RWPE1 (cell line): ENCODE measurements around the gene TAF11L4.
"Not testable (repeated sequence)": the region's sequence is repeated elsewhere in the genome, so short reads cannot be mapped to it uniquely, and the experiment has no call there.

Source experiments
- CTCF ChIA-PET: fragments of 350-600 bp; sonication (Branson Sonifier 250); formaldehyde crosslinking; extraction: SDS; loops from one replicate; lab custom pipeline; 2021; lab: Yijun Ruan, JAX
- POLR2A ChIA-PET: fragments of 400-600 bp; formaldehyde crosslinking; extraction: SDS; loops from one replicate; lab custom pipeline; 2020; ENCODE audit warnings: antibody characterized with exemption; ENCODE audit not compliant: low non-redundant PET; lab: Yijun Ruan, JAX
- DNase-seq: peaks from one replicate; pipeline ENCODE4 v3.0.0; 2012; ENCODE audit warnings: low spot score
- H3K27ac ChIP-seq: fragments of 450-650 bp; 2 replicates; pipeline ENCODE4 v1.5.1; 2017
- TF ChIP-seq, protein P1 (sequence below): fragments of 450-650 bp; conservative IDR thresholded peaks from 2 replicates; pipeline ENCODE4 v1.5.1; 2017; ENCODE audit warnings: low read depth, mild to moderate bottlenecking

The TAF11L4 gene

DNA sequence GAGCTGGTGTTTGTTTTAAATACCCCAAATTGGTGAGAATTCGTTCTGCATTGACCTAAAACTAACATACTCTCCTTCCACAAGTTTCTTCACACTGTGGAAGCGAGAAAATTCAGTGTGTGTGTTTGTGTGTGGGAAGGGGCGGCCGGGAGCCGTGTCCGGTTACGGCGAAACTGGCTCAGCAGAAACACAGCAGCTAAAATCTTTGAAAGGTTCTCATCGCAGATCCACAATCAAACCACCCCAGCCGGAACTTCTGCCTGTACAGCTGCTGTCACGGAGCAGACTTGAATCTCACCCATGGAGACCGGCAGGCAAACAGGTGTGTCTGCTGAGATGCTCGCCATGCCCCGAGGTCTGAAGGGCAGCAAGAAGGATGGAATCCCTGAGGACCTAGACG lies at the start of gene TAF11L4:
TSS of gene TAF11L4 (plus strand) at position 301 of the 400 bp plus-strand sequence.
- DNase-seq, CTCF ChIA-PET, POLR2A ChIA-PET, H3K27ac ChIP-seq: not testable (repeated sequence)

DNA sequence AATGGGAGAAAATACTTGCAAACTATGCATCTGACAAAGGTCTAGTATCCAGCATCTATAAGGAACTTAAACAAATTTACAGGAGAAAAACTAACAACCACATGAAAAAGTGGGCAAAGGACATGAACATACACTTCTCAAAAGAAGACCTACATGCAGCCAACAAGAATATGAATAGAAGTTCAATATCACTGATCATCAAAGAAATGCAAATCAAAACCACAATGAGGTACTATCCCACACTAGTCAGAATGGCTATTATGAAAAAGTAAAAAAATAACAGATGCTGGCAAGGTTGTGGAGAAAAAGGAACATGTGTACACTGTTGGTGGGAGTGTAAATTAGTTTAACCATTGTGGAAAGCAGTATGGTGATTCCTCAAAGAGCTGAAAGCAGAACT lies 46.5 kb upstream of the TAF11L4 start:
- CTCF ChIA-PET, H3K27ac ChIP-seq, DNase-seq, POLR2A ChIA-PET: not testable (repeated sequence)

DNA sequence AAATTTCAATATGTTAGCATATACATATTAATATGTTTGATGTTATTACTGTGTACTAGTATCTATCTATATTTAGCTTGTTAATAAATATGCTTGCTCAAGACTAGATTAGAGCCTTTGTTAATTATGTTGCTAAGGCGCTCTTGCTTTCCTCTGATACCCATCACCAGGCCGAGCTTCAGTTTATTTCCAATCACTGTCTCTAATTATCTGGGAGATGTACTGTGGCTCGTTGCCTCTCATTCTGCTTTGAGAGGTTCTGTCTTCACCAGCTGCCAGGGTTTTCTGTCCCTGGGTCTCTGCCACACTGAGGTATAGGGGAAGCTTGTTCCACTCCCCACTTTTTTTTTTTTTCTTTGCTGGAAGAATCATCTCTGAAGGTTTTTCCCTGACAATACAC lies 44.6 kb upstream of the TAF11L4 start:
- DNase-seq: no peak
- CTCF ChIA-PET: no interaction called here
- H3K27ac ChIP-seq: no peak overlapping the region
- TF ChIP-seq, protein P1, sequence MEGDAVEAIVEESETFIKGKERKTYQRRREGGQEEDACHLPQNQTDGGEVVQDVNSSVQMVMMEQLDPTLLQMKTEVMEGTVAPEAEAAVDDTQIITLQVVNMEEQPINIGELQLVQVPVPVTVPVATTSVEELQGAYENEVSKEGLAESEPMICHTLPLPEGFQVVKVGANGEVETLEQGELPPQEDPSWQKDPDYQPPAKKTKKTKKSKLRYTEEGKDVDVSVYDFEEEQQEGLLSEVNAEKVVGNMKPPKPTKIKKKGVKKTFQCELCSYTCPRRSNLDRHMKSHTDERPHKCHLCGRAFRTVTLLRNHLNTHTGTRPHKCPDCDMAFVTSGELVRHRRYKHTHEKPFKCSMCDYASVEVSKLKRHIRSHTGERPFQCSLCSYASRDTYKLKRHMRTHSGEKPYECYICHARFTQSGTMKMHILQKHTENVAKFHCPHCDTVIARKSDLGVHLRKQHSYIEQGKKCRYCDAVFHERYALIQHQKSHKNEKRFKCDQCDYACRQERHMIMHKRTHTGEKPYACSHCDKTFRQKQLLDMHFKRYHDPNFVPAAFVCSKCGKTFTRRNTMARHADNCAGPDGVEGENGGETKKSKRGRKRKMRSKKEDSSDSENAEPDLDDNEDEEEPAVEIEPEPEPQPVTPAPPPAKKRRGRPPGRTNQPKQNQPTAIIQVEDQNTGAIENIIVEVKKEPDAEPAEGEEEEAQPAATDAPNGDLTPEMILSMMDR: no peak
- POLR2A ChIA-PET: no interaction called here

DNA sequence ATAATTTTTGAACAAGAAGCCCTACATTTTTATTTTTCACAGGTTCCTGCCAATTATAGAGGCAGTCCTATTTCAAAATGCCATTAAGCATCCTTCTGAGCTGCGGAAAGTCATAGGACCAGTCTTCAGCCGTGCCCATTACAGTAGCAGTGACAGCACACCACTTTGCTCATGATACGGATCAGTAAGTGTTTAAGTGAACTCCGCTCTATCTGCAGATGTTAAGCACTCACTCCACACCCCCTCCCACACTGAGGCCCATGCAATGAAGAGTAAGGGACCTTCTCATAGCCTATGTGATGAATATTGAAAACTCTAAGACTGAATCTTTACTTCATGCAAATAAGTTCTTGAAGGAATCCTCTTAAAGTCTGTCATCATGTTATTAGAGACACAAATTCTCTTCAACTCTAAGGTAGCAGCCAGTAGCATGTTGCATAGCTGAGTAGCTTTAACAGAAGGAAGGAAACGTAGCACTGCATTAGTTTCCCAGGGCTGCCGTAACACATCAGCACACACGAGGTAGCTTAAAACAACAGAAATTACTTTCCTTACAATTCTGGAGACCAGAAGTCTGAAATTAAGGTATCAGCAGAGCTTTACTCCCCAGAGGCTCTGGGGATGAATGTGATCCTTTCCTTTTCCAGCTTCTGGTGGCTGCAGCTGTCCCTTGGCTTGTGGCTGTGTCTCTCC lies 43.9 kb upstream of the TAF11L4 start:
- TF ChIP-seq, protein P1: no peak
- H3K27ac ChIP-seq: no peak overlapping the region
- CTCF ChIA-PET: no interaction called here
- no peak for DNase-seq
- POLR2A ChIA-PET: no interaction called here

DNA sequence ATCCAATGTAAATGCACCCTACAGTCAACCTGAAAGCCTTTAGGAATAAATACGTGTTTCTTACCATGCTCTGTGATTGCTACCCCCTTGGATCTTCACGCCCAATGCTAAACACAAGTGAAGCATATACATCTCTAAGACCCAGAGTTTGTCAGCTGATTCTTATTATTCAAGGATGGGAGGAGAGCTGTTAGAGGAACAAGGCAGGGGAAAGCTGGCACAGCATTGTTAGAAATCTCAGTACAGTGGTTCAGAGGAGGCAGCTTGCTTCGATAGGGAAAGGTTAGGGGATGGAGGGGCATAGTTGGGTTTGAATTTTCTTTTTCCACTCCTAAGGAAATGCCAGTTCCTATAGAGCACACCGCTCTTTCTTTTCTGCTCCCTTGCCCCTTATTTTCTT lies 40.2 kb upstream of the TAF11L4 start:
- POLR2A ChIA-PET: no interaction called here
- DNase-seq: no peak
- CTCF ChIA-PET: no interaction called here
- TF ChIP-seq, protein P1: no peak
- H3K27ac ChIP-seq: no peak overlapping the region

DNA sequence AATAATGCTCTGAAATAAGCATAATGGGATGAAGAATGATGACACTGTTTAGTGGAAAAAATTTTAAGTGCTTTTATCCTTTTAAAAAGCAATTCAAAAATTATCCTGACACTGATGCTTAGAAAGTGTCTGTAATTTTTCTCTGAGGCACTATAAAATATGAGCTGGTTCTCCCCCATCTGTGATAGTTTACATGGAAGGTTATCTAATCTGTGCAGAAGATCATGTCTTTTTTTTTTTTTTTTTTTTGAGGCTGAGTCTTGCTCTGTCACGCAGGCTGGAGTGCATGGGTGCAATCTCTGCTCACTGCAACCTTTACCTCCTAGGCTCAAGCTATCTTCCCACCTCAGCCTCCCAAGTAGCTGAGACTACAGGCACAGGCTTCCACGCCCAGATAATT lies 38.8 kb upstream of the TAF11L4 start:
- ChIA-PET POLR2A (no interaction called here), CTCF (no interaction called here)
- TF ChIP-seq, protein P1: no peak
- H3K27ac ChIP-seq: no peak overlapping the region
- no peak for DNase-seq

DNA sequence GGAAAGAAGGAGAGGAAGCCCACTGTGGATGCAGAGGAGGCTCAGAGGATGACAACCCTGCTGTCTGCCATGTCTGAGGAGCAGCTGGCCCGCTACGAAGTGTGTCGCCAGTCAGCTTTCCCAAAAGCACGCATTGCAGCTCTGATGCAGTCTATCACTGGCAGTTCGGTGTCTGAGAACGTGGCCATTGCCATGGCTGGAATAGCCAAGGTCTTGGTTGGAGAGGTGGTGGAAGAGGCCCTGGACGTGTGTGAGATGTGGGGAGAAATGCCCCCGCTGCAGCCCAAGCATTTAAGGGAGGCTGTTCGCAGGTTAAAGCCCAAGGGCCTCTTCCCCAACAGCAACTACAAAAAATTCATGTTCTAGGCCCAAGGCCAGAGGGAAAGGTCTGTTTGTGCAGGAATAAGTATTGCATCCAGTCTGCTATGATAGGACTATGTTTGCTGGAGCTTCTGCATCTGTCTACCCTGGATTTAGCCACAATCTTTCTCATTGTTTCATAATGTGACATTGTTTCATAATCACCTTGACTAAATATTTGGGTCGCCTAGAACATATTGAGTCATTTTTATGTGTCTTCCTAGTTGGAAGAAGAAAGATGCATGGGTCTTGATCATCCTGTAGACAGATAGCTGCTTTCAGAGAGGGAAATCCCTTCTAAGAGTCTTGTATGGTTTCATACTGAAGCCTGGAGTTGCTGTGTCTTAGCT lies 35.0 kb upstream of the TAF11L4 start:
- CTCF ChIA-PET: interaction anchor here (0.6 kb wide), 1 partner anchor 202 kb away, joined by 3 read pairs; no protein-coding TSS in a partner anchor
- H3K27ac ChIP-seq, DNase-seq, POLR2A ChIA-PET: not testable (repeated sequence)

DNA sequence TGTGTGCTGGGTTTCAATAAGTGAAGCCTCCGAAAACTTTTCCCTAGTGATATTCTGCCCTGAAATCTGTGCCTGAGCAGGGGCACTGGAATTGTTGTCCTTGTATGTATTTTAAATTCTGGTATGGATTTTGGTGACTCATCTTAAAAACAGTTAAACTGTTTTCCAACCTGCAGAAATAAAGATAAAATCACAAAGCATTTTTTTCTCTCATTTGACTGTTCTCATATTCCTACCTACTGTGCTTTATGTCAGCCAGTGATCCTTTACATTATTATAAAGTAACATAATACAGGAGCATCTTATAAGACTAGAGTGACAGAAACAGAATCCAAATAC lies 34.5 kb upstream of the TAF11L4 start:
- ChIA-PET POLR2A (no interaction called here), CTCF (no interaction called here)
- no peak overlapping the region for H3K27ac ChIP-seq
- TF ChIP-seq, protein P1: no peak
- no peak for DNase-seq

DNA sequence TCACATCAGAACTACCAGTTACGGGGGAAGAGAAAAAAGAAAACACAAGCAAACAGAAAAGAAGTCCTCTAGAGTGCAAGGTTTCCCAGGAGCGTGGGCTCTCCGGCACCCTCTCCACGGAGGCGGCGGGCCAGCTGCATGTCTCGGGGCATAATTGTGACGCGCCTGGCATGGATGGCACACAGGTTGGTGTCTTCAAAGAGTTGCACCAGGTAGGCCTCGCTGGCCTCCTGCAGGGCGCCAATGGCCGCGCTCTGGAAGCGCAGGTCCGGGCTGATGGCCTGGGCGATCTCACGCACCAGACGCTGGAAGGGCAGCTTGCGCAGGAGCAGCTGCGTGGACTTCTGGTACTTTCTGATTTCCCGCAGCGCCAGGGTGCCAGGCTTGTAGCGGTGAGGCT lies 30.3 kb upstream of the TAF11L4 start:
- DNase-seq, POLR2A ChIA-PET, H3K27ac ChIP-seq: not testable (repeated sequence)
- CTCF ChIA-PET: interaction anchor here (0.6 kb wide), 1 partner anchor 111 kb away, joined by 3 read pairs; no protein-coding TSS in a partner anchor
